Measurements from ENCODE around the gene MYO18B.
"Not testable (repeated sequence)": the region's sequence is repeated elsewhere in the genome, so short reads cannot be mapped to it uniquely, and the experiment has no call there.

MYO18B gene

GRCh38 chr22:25706197-25706596 lies 35.8 kb upstream of the MYO18B start:
- H3K27ac ChIP-seq: no peak overlapping the region
- TF ChIP-seq ZFX (IDR thresholded peaks at IDR 0.05) (no peak), CTCF (conservative IDR thresholded peaks at IDR 0.05) (no peak)

- not testable (repeated sequence) for H3K27ac ChIP-seq
These were observed 33.6 kb upstream of the MYO18B start for GRCh38 chr22:25708430-25708829.

- TF ChIP-seq ZFX (IDR thresholded peaks at IDR 0.05) (no peak), CTCF (conservative IDR thresholded peaks at IDR 0.05) (no peak)
These were observed 32.2 kb upstream of the MYO18B start for GRCh38 chr22:25709758-25710157.

GRCh38 chr22:25710501-25710900 lies 31.5 kb upstream of the MYO18B start:
- no peak overlapping the region for H3K27ac ChIP-seq
- TF ChIP-seq CTCF (conservative IDR thresholded peaks at IDR 0.05) (no peak), ZFX (IDR thresholded peaks at IDR 0.05) (no peak)

More at GRCh38 chr22:25709758-25710157, 32.2 kb upstream of the MYO18B start:
- no peak overlapping the region for H3K27ac ChIP-seq

GRCh38 chr22:25711491-25711890 lies 30.5 kb upstream of the MYO18B start:
- H3K27ac ChIP-seq: no peak overlapping the region
- TF ChIP-seq ZFX (IDR thresholded peaks at IDR 0.05): no peak
- TF ChIP-seq CTCF (conservative IDR thresholded peaks at IDR 0.05): no peak

- TF ChIP-seq CTCF (conservative IDR thresholded peaks at IDR 0.05): no peak
- TF ChIP-seq ZFX (IDR thresholded peaks at IDR 0.05): no peak
- H3K27ac ChIP-seq: no peak overlapping the region
These were observed 29.2 kb upstream of the MYO18B start for GRCh38 chr22:25712661-25713400.

GRCh38 chr22:25714070-25714469 lies 27.9 kb upstream of the MYO18B start:
- H3K27ac ChIP-seq: no peak overlapping the region
- TF ChIP-seq CTCF (conservative IDR thresholded peaks at IDR 0.05) (no peak), ZFX (IDR thresholded peaks at IDR 0.05) (no peak)

- H3K27ac ChIP-seq: no peak overlapping the region
- no peak for TF ChIP-seq ZFX (IDR thresholded peaks at IDR 0.05)
- TF ChIP-seq CTCF (conservative IDR thresholded peaks at IDR 0.05): no peak
These were observed 27.2 kb upstream of the MYO18B start for GRCh38 chr22:25714739-25715138.

Data from C4-2B (cell line).